Stimulated activated CD4-positive, alpha-beta T cell treated with anti-CD3 and anti-CD28 coated beads, Interleukin-4, amount 100 ng/mL, for 1 hour (primary cell): ENCODE data around the gene KLF8.
A peak's percentile ranks its signal among the peaks of the same experiment; 100 is the strongest.
"Not testable (repeated sequence)": the region's sequence is repeated elsewhere in the genome, so short reads cannot be mapped to it uniquely, and the experiment has no call there.

Experiments
- DNase-seq: peaks from one replicate; pipeline ENCODE4 v3.0.0-alpha.2; 2020

The KLF8 gene

GRCh38 chrX:56232221-56233082 lies at the start of gene KLF8:
Gene KLF8 (plus strand): TSS chrX:56232356. CDS start chrX:56233335, 979 bp downstream.
- peak; percentile 22 for DNase-seq

GRCh38 chrX:56206945-56207344 lies 25.2 kb upstream of the KLF8 start:
- not testable (repeated sequence) for DNase-seq

- no peak for DNase-seq
These were observed 20.5 kb upstream of the KLF8 start for GRCh38 chrX:56211701-56212100.

GRCh38 chrX:56216332-56216731 lies 15.8 kb upstream of the KLF8 start:
- DNase-seq, result no peak

- DNase-seq, result no peak
These were observed 12.5 kb upstream of the KLF8 start for GRCh38 chrX:56219700-56220099.

- DNase-seq, result no peak
These were observed 11.1 kb upstream of the KLF8 start for GRCh38 chrX:56221101-56221500.

- no peak for DNase-seq
These were observed 9.6 kb upstream of the KLF8 start for GRCh38 chrX:56222473-56223000.

- DNase-seq, result no peak
These were observed 5.2 kb upstream of the KLF8 start for GRCh38 chrX:56226980-56227379.

GRCh38 chrX:56228914-56229313 lies 3.2 kb upstream of the KLF8 start:
- no peak for DNase-seq

GRCh38 chrX:56231537-56232090 lies 542 bp upstream of the KLF8 start:
- no peak for DNase-seq

GRCh38 chrX:56233100-56233499 lies 944 bp downstream of the KLF8 start:
- no peak for DNase-seq

- DNase-seq, result no peak
These were observed 1.5 kb downstream of the KLF8 start for GRCh38 chrX:56233682-56234081.

- DNase-seq, result peak; percentile 60
These were observed 16.3 kb downstream of the KLF8 start for GRCh38 chrX:56248492-56248891.

- no peak for DNase-seq
These were observed 21.9 kb downstream of the KLF8 start for GRCh38 chrX:56253832-56254703.

GRCh38 chrX:56268888-56269287 lies 36.7 kb downstream of the KLF8 start:
- DNase-seq, result no peak

- no peak for DNase-seq
These were observed 46.5 kb downstream of the KLF8 start for GRCh38 chrX:56278692-56279091.

- DNase-seq, result no peak
These were observed 47.7 kb downstream of the KLF8 start for GRCh38 chrX:56279863-56280262.

- no peak for DNase-seq
These were observed 49.6 kb downstream of the KLF8 start for GRCh38 chrX:56281789-56282188.

GRCh38 chrX:56284269-56284668 lies 52.1 kb downstream of the KLF8 start:
- no peak for DNase-seq

- DNase-seq, result no peak
These were observed 56.5 kb downstream of the KLF8 start for GRCh38 chrX:56288608-56289007.

- no peak for DNase-seq
These were observed 57.3 kb downstream of the KLF8 start for GRCh38 chrX:56289449-56289848.

- DNase-seq, result no peak
These were observed 76.6 kb downstream of the KLF8 start for GRCh38 chrX:56308726-56309125.

- no peak for DNase-seq
These were observed 77.7 kb downstream of the KLF8 start for GRCh38 chrX:56309881-56310280.
